GM12878 (cell line): ENCODE data around the gene FSIP1. TPM values are rescaled to one million over a fixed set of nuclear protein-coding genes. Genes with fewer than 3 reads are reported as not detected.

Source experiments
- ATAC-seq: fragments of 200-7000 bp; cut with Tn5 transposase; 3 replicates; pipeline ENCODE4 v1.9.1; 2020; ENCODE audit warnings: mild to moderate bottlenecking, moderate library complexity
- BruUV-seq: library from RNA; stranded (reverse); fragments of 400-500 nt; replicated peaks from 2 replicates; lab custom pipeline; 2021; lab: Mats Ljungman, UMichigan
- CTCF ChIA-PET: fragments of 300-600 bp; sonication (Branson Sonifier 250); formaldehyde crosslinking; extraction: SDS; loops from one replicate; lab custom pipeline; 2021; ENCODE audit warnings: inconsistent platforms; lab: Yijun Ruan, JAX
- POLR2A ChIA-PET: fragments of 350-600 bp; formaldehyde crosslinking; extraction: SDS; loops from one replicate; lab custom pipeline; 2021; ENCODE audit warnings: inconsistent platforms; lab: Charles Lee
- RAD21 ChIA-PET: fragments of 300-600 bp; sonication (Branson Sonifier 250); formaldehyde crosslinking; loops from one replicate; lab custom pipeline; 2023; ENCODE audit warnings: antibody characterized with exemption; ENCODE audit not compliant: unreplicated experiment; lab: Charles Lee
- SMC1A ChIA-PET: fragments of 300-600 bp; sonication (Branson Sonifier 250); formaldehyde crosslinking; loops from one replicate; lab custom pipeline; 2023; ENCODE audit not compliant: unreplicated experiment, uncharacterized antibody; lab: Charles Lee
- DNase-seq: peaks from one replicate; pipeline ENCODE4 v3.0.0-alpha.2; 2011; ENCODE audit warnings: low read depth, low spot score
- FAIRE-seq: peaks from 3 replicates; lab custom pipeline; 2011; peaks lifted over from hg19 to GRCh38; lab: Jason Lieb, UNC
- H2AFZ ChIP-seq: 2 replicates; pipeline ENCODE4 v1.6.0; 2011; ENCODE audit warnings: low read depth, low read length, control low read depth; ENCODE audit not compliant: control insufficient read depth
- H3K27ac ChIP-seq: 2 replicates; pipeline ENCODE4 v1.5.1; 2011; ENCODE audit warnings: control low read depth; ENCODE audit not compliant: control insufficient read depth, insufficient read depth
- H3K27me3 ChIP-seq, 2 experiments: replicated peaks in 1 of 2; 2 replicates each; pipeline versions ENCODE4 v1.6.0 to v1.6.1; 2011; ENCODE audit warnings: low read length in 1 of 2; ENCODE audit not compliant: control insufficient read depth in 2 of 2, insufficient read depth in 2 of 2
- H3K36me3 ChIP-seq, 2 experiments: 2 replicates each; pipeline ENCODE4 v1.5.1; 2011; ENCODE audit warnings: low read length in 1 of 2; ENCODE audit not compliant: control insufficient read depth in 2 of 2, insufficient read depth in 2 of 2
- H3K4me1 ChIP-seq: 2 replicates; pipeline ENCODE4 v1.6.1; 2011; ENCODE audit warnings: mild to moderate bottlenecking, low read length, moderate library complexity, mixed read lengths; ENCODE audit not compliant: control insufficient read depth, insufficient read depth
- H3K4me2 ChIP-seq: 2 replicates; pipeline ENCODE4 v1.6.0; 2011; ENCODE audit warnings: control low read depth; ENCODE audit not compliant: control insufficient read depth, insufficient read depth
- H3K4me3 ChIP-seq: fragments of 200-600 bp; sonication (generic); 2 replicates; pipeline ENCODE4 v1.5.1; 2016
- H3K79me2 ChIP-seq: 2 replicates; pipeline ENCODE4 v1.6.0; 2011; ENCODE audit warnings: low read length; ENCODE audit not compliant: control insufficient read depth, insufficient read depth
- H3K9ac ChIP-seq: 2 replicates; pipeline ENCODE4 v1.8.0; 2011; ENCODE audit warnings: low read length, control low read depth, mixed read lengths; ENCODE audit not compliant: control insufficient read depth, insufficient read depth
- H3K9me3 ChIP-seq: replicated peaks from 3 replicates; pipeline ENCODE4 v1.5.1; 2011; ENCODE audit warnings: mild to moderate bottlenecking, low read length; ENCODE audit not compliant: control insufficient read depth, insufficient read depth
- H4K20me1 ChIP-seq: 2 replicates; pipeline ENCODE4 v1.6.0; 2011; ENCODE audit not compliant: control insufficient read depth, insufficient read depth
- ATF2 ChIP-seq: IDR thresholded peaks from 2 replicates; pipeline ENCODE4 v1.6.1; 2012; ENCODE audit warnings: low read length, inconsistent platforms
- CEBPZ ChIP-seq: fragments of 150-350 bp; IDR thresholded peaks from 2 replicates; pipeline ENCODE4 v1.6.1; 2016; ENCODE audit warnings: low read depth, low read length
- CHD4 ChIP-seq: fragments of 200-600 bp; sonication (generic); IDR thresholded peaks from 2 replicates; pipeline ENCODE4 v1.6.1; 2016; ENCODE audit warnings: mild to moderate bottlenecking
- HDAC6 ChIP-seq: fragments of 200-600 bp; sonication (generic); IDR thresholded peaks from one replicate; pipeline ENCODE4 v1.8.0; 2017; ENCODE audit warnings: antibody characterized with exemption; ENCODE audit not compliant: unreplicated experiment
- HDGF ChIP-seq: fragments of 450-650 bp; IDR thresholded peaks from 2 replicates; pipeline ENCODE4 v1.6.1; 2016; ENCODE audit warnings: antibody characterized with exemption
- MAX ChIP-seq: IDR thresholded peaks from 2 replicates; pipeline ENCODE4 v1.6.1; 2012; ENCODE audit warnings: low read depth, low read length, improper control_type of control experiment
- NFXL1 ChIP-seq: fragments of 450-650 bp; IDR thresholded peaks from 2 replicates; pipeline ENCODE4 v1.6.1; 2017; ENCODE audit warnings: antibody characterized with exemption, mild to moderate bottlenecking, borderline replicate concordance
- PBX3 ChIP-seq: IDR thresholded peaks from 2 replicates; pipeline ENCODE4 v1.6.1; 2011; ENCODE audit warnings: mild to moderate bottlenecking, low read depth, low read length, moderate library complexity; ENCODE audit not compliant: insufficient replicate concordance
- SPI1 ChIP-seq: IDR thresholded peaks from 2 replicates; pipeline ENCODE4 v1.6.1; 2011; ENCODE audit warnings: low read depth, mild to moderate bottlenecking, low read length, moderate library complexity, borderline replicate concordance; ENCODE audit not compliant: insufficient read depth
- WRNIP1 ChIP-seq: IDR thresholded peaks from 2 replicates; pipeline ENCODE4 v1.6.1; 2011; ENCODE audit warnings: low read depth, low read length, improper control_type of control experiment, borderline replicate concordance
- WGBS: methylation state at CpG from one replicate; pipeline ENCODE4 v1.1.6; 2016; ENCODE audit warnings: low lambda C conversion rate; ENCODE audit not compliant: insufficient replicate concordance, insufficient coverage; ENCODE audit errors: missing lambda C conversion rate; 5-methylcytosine and 5-hydroxymethylcytosine counted together
- in situ Hi-C: fragments of 300-500 bp; cut with MboI; formaldehyde crosslinking; loops from 9 replicates; pipeline ENCODE4 v1.14.3; 2018; ENCODE audit warnings: mixed read lengths
- intact Hi-C: fragments of 100-400 bp; cut with micrococcal nuclease; formaldehyde crosslinking; loops from one replicate; pipeline ENCODE4 v1.14.2; 2022; ENCODE audit not compliant: unreplicated experiment
- polyA plus RNA-seq, 11 experiments: library from polyadenylated mRNA; depleted of rRNA in 4 of 11; unstranded in 6 of 11; stranded (reverse) in 5 of 11; fragments of >200 nt; fragmentation: Nextera tagmentation in 4 of 11; fragmentation: Illumina TruSeq in 1 of 11; extraction: Ambion mirVana in 4 of 11; extraction: Trizol in 1 of 11; gene quantifications; 1 replicate in 1 of 11; 2 replicates in 10 of 11; pipeline versions ENCODE4 v1.2.1 to v1.2.3, GENCODE V29; 2011 to 2016; ENCODE audit warnings: inconsistent platforms in 2 of 11, missing spikeins in 2 of 11, low read depth in 1 of 11
- total RNA-seq, 4 experiments: library from RNA; depleted of rRNA in 3 of 4; stranded (reverse); fragments of >200 nt in 3 of 4; fragmentation: Illumina TruSeq in 1 of 4; extraction: Trizol in 1 of 4; gene quantifications; 2 replicates each; pipeline versions ENCODE4 v1.2.1 to v1.2.3, GENCODE V29; 2013 to 2021

FSIP1 gene
- total and polyA plus RNA-seq, 10 of the 15 experiments (the other 5 are each of a cell fraction or from before 2014, with no cell fraction given) = 0.15 to 0.67 (median 0.35) TPM

DNA sequence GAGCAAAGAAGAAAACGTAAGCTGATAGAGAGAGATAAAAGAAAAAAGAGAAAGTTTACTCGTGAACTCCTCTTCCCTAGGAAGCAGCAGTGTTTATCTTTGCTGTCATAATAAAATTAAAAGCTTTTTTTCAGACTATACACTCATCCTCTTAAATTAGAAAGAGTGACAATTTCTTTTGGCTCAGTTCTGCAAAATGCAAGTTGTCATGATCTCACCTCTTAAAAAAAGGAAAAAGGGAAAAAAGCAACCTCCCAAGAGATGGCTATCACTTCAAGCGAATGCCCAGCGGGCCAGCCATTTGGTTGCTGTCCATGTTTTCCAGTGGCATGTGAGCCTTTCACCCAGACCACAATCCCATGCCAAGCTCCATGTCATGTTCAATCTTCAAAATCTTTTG is 208.8 kb downstream of the FSIP1 start:
- ChIA-PET POLR2A (no interaction called here), RAD21 (no interaction called here), CTCF (interaction anchor here (2.0 kb wide), 1 partner anchor 183 kb away, joined by 4 read pairs; no protein-coding TSS in a partner anchor), SMC1A (no interaction called here)
- WGBS = 27% methylated on average over 4 of the region's 4 CpGs
- Histone ChIP-seq H4K20me1 (no peaks in the 10 kb centered on the region), H3K27me3 (peaks cover 0 to 3% of the 10 kb centered on the region in 2 experiments; a peak in 1 of 4 replicates), H3K4me2 (no peak overlapping the region), H3K4me1 (no peaks in the 10 kb centered on the region), H3K36me3 (no peaks in the 10 kb centered on the region), H3K9ac (no peak overlapping the region), H2AFZ (no peak overlapping the region), H3K27ac (no peak overlapping the region), H3K9me3 (no peaks in the 10 kb centered on the region), H3K4me3 (no peak overlapping the region), H3K79me2 (no peaks in the 10 kb centered on the region)
- in situ Hi-C loops = no loop called here
- ATAC-seq = no peak
- no peak for DNase-seq
- no peak for TF ChIP-seq CHD4
- no peak for TF ChIP-seq PBX3
- intact Hi-C loops = no loop called here
- no peak for FAIRE-seq
- BruUV-seq = no TSS peak

DNA sequence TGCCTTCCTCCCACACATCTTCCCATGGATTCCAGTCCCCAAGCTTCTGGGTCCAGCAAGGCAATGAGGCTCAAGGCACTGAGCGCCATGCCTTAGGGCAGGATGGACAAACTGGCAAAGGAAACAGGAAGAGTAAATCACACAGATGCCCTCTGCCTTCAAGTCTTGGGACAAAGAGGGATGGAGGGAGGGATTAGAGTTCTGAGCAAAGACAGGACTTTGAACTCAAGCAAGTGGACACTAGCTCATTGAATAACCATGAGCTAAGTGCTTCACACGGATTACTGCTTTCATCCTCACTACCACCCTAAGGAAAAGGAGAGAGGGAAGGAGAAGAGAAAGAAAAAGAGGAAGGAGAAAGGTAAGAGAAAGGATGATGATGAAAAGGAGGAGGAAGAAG is 209.4 kb downstream of the FSIP1 start:
- Histone ChIP-seq H2AFZ (no peak overlapping the region), H3K79me2 (no peaks in the 10 kb centered on the region), H3K4me3 (no peak overlapping the region), H3K9me3 (no peaks in the 10 kb centered on the region), H3K36me3 (no peaks in the 10 kb centered on the region), H4K20me1 (no peaks in the 10 kb centered on the region), H3K4me1 (no peaks in the 10 kb centered on the region), H3K27ac (no peak overlapping the region), H3K4me2 (no peak overlapping the region), H3K9ac (no peak overlapping the region), H3K27me3 (peaks cover 0 to 3% of the 10 kb centered on the region in 2 experiments; a peak in 1 of 4 replicates)
- RAD21 ChIA-PET = no interaction called here
- in situ Hi-C loops (no loop called here), intact Hi-C loops (no loop called here)
- FAIRE-seq (no peak), ATAC-seq (no peak), DNase-seq (no peak)
- WGBS = 50% methylated on average over 2 of the region's 2 CpGs
- TF ChIP-seq WRNIP1 = no peak
- TF ChIP-seq HDGF = no peak
- no peak for TF ChIP-seq HDAC6
- TF ChIP-seq CEBPZ = no peak
- TF ChIP-seq SPI1 = no peak
- no peak for TF ChIP-seq ATF2
- no peak for TF ChIP-seq NFXL1
- TF ChIP-seq MAX = no peak
- no TSS peak for BruUV-seq
- CTCF ChIA-PET = interaction anchor here (2.0 kb wide), 1 partner anchor 183 kb away, joined by 4 read pairs; no protein-coding TSS in a partner anchor
- POLR2A ChIA-PET = no interaction called here
- SMC1A ChIA-PET = no interaction called here
